Left renal cortex interstitium (tissue), 4 donors: ENCODE measurements around the gene DOCK2. TPM values are rescaled to one million over a fixed set of nuclear protein-coding genes. Genes with fewer than 3 reads are reported as not detected.

Experiments
- DNase-seq, 4 donors: peaks; one replicate each; pipeline ENCODE4 v3.0.0-alpha.2; 2013; ENCODE audit warnings: low read depth in 4 of 4, low spot score in 2 of 4, missing footprints in 1 of 4
- polyA plus RNA-seq, 4 donors: library from polyadenylated mRNA; unstranded; fragments of 120-200 nt; gene quantifications; one replicate each; pipeline ENCODE4 v1.2.1, GENCODE V29; 2013; ENCODE audit not compliant: insufficient read length in 4 of 4

The DOCK2 gene
- polyA plus RNA-seq, 4 donors, result 2.1 to 3.4 (median 3.0) TPM

DNA sequence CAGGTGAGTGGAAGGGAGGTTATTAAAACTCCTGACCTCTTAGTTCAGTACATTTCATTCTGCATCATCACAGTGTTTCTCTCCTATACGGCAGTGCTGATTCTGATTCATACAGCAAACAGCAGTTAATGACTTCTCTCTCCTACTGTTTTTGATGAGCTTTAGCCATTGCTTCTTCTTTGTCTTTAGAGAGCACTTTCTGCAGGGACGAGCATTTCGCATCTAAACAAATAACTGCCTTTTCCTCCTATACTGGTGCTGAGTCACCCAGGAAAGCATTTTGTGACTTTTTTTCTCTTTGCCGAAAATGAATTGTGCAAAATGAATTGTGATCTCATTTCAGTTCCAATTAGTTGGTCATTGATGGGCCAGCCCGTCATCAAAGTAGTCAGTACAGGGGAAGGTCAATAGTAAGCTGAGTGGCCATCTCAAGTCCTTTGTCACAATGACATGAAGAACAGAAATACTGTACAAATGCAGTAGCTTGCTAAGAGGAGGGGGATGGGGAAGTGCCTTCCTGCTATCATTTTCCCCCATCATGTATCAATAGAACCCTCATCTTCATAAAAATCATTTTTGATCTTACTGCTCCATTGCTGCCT, 244.7 kb downstream of the DOCK2 start:
- DNase-seq, result no peak

DNA sequence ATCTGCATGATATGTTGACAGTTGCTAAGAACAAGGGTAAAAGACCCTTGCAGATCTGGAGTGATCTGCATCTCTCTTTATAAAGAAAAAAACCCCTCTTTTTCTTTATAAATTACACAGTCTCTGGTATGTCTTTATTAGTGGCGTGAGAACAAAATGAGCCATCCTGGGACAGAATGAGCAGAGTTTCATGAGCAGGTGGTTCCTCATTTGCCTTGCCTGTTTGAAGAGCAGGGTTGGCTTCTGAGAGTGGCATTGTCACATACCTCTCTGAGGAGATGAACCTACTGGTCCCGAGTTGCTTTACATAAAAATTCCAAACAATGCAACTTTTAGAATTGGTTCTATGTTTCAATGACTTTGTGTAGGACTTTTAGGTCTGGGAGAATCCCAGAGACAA, 249.0 kb downstream of the DOCK2 start:
- DNase-seq, result no peak

DNA sequence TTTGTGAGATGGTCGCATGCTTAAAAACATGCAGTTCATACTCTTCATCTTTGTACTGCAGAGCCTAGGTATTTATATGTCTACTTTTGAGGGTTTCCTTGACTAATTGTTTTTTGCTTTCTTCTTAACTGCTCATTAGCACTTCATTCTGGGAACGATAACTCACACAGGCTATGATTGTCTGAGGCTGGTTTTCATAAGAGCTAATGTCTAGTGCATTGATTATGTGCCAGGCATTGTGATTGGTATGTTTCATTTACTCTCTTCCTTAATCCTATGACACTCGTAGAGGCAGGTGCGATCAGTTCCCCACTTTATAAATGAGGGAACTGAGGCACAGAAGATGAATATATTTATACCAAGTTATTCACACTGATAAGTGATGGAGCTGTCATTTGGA, 249.6 kb downstream of the DOCK2 start:
- DNase-seq, result no peak

DNA sequence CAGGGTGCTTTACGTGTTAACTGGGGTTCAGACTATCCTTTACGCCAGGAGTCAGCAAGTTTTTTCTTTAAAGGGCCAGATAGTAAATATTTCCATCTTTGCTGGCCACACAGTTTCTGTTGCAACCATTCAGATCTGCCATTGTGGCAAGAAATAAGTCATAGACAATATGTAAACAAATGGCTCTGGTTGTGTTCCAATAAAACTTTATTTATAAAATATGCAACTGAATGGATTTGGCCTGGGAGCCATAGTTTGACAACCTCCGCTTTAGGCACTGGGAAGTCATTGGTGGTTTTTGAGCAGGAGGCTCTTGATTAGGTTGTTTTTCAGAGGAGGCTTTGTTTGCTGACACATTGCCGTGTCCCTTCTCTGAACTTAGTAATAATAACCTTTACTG, 252.5 kb downstream of the DOCK2 start:
- no peak for DNase-seq

GRCh38 chr5:169893010-169893409, 255.9 kb downstream of the DOCK2 start:
- no peak for DNase-seq

DNA sequence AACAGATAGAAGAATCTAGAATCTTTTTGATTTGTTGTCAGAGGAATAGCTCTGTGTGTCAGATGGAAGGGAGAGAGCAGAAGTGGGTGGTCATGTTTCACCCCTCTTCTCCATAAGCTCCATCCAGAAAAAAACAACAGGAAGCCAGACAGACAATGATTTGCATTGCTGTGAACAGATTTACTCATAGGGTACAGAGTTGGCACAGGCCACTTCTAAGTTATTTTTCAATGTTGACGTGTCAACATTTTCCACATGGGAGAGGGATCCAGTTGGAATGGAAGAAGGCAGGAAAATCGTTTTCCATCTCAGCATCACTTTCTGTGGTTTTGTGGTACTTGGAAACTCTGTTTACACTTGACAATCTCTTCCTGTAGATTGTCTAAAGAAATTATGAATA, 256.5 kb downstream of the DOCK2 start:
- DNase-seq, result no peak

- no peak for DNase-seq
Observed at GRCh38 chr5:169895926-169896325, 258.9 kb downstream of the DOCK2 start.

DNA sequence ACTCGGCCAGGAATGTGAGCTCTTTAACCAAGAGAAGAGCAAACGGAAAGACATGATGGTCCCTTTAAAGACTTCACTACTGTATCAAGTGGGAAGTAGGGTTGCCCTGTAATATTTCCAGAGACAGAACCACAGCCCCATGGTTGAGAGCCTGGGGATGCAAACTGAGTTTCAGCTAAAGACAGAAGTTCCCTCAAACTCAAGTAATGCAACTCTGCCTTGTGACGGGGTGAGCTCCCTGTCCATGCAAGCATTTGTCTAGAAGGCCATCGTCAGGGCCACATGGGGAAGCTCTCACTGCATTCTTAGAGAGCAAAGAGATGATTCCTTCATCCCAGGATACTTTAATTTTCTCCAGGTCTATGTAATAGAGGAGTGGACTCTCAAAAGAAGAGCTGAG, 260.4 kb downstream of the DOCK2 start:
- no peak for DNase-seq

GRCh38 chr5:169901896-169902295, 264.8 kb downstream of the DOCK2 start:
- DNase-seq, result no peak

DNA sequence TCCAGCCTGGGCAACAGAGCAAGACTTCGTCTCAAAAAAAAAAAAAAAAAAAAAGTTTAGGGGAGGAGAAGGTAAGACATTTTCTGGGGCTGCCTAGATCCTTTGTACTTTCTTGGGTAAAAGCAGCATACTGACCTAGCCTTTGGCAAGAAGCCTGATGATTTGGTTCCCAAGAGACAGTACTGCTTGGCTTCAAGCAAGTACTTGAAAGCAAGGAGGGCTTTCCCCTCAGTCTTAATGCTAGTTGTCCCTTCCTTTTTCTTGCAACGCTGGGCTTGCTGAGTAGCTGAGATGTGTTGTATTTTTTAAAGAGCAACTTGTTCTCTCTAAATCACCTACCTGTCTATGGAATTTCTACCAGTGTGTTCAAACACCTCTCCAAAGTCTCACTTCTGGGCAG, 267.0 kb downstream of the DOCK2 start:
- DNase-seq, result no peak

- no peak for DNase-seq
Observed at GRCh38 chr5:169904508-169904907, 267.4 kb downstream of the DOCK2 start.

DNA sequence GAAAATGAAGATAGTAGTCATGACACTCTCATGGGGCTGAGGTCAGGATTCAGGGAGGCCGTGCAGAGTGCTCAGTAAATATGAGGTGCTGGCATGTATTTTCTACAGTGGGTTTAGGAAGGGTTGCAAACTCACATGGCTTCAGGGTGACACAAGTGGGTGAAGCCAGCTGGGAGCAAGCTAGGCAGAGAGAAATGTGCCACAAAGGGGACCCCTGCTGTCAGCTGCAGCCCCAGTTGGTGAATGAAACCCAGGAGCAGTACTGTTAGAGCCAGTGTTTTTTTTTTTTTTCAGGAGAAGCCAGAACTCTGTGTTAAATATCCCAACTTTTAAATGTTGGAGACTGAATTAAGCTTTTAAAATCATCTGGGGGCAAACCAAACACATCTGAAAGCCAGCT, 267.9 kb downstream of the DOCK2 start:
- no peak for DNase-seq

DNA sequence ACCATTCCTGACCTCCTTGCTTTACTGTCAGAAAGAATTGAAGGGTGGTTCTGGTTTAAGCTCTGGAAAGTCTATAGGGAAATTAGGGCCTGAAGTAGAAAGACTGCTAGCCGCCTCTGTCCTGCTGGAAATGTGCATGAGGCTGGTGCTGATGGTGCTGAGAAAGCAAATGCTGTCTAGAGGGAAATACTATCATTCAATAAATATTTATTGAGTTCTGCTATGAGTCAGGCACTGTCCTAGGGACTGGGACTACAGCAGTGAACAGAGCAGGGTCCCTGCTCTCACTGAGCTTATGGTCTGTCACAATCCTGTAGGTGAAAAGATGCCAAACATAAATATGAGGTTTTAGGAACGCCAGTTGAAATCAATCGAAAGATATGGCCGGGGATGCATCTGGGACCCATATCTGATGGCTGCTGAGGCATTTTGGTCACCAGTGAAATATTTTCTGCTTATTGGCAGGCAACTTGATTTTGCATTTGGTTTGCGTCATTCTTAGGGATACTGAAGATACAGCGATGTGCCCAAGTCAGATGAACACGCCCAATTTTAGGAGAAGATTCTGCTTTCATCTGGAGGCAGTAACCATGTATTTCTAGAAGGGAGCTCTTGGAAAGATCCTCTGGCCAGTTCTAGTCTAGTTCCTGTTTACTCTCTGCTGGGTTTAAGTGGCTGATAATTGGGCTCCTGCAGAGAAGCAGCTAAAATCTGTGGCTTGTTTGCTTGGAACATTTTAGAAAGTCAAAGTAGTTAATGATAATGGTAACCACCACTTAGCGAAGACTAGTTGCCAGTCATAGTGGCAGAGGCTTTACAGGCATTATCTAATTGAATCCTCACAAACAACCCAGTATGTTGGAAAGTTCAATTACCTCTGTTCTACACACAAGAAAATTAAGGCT, 269.9 kb downstream of the DOCK2 start:
- no peak for DNase-seq

DNA sequence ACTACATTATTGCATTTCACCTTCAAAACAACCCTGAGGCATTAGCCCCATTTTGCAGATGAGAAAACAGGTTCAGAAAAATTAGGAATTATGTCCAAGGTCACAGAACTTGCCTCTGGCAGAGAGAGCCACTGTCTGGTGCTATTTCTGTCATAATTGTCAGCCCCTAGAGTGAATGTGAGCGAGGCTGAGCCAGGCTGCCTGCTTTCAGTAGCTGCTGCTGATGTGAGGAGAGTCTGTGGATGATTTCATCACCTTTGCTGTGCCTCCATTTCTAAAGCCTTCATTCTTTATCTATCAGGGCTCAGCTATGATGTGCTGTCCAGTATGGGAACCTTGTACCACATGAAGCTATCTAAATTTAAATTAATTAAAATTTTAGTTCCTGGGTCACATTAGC, 271.8 kb downstream of the DOCK2 start:
- DNase-seq, result no peak

- DNase-seq, result no peak
Observed at GRCh38 chr5:169909945-169910344, 272.9 kb downstream of the DOCK2 start.

GRCh38 chr5:169910393-169910792, 273.3 kb downstream of the DOCK2 start:
- no peak for DNase-seq

DNA sequence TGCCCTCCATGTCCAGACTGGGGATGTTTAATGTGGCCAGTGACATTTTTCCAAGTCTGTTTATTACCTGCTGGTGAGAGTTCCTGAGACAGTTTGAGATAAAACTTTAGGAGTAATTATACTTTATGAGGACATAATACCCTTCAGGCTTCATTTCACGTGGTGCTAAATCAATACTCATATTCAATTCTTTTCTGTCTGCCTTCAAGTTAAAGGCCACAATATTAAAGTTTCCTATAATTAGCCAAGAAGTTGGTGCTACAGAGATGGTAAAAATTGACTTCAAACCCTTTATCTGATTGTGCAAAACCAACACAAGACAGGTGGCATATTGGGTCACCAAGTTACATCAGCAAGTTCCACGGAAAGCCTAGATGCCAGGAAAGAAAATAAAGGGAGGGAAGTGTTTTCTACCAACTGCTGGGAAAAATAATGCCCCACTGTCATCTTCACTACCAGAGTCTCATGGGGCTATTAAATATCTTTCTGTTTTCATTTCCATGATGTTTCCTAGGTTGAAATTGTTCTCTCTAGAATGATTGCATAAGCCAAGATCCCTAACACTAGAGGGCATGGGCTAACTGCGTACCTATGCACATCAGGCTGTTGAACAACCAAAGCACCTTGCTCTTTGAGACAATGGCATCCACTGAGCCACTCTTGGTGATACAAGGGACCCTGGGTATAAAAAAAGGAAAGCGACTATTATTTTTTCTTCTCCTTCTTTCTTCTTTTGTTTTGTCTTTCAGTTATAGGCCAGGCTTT, 274.6 kb downstream of the DOCK2 start:
- no peak for DNase-seq

GRCh38 chr5:169913479-169913878, 276.4 kb downstream of the DOCK2 start:
- no peak for DNase-seq

DNA sequence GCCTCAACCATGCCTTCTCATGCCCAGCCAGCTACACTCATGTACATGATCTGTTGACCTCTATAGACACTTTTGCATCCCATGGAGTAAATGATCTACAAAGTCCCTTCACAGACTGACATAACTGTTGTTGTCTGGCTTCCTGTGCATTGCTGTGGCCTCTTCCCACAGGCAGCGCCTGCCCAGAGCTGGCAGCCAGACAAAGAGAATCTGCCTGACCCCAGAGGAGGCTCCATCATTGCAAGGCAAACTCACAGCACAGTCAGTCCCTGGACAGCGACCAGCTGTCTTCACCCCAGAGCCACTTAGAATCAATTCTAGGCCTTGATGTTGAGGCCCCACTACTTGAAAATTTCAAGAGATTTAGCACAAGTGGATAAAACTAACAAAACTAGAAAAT, 277.7 kb downstream of the DOCK2 start:
- peak in 2 of 4 donors; percentile 10 to 44 for DNase-seq

DNA sequence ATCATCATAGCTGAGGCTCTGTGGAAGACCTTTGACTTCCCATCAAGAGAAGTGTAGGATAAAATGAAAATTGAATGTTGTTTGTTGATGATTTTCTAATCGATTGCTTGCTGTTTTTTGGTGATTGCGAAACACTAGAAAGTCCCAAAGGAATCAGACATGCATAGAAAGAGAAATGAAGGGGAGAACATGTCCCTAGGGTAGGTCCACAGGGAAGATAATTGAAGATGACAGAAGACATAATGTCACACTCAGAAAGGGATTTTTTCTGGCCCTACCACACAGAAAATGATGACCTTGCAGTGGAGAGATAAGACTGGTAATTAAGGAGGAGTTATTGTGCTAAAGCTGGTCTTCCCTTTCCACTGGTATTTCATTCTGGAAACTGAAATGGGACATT, 280.4 kb downstream of the DOCK2 start:
- no peak for DNase-seq

DNA sequence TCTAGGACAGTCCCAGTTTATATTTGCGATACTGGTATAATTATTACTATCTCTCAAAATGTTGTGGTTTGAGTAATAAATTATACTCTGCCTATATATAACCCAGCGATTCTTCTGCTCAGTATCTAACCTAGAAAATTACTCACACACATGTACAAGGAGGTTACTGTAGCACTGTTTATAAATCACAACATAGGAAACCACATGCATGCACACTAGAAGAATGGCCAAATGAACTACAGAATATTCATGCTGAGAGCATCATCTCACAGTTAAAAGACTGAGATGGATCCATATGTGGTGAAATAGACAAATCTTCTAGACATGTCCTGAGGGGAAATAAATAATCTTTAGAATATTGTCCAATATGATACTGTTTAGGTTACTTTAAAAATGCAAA, 281.2 kb downstream of the DOCK2 start:
- DNase-seq, result no peak

GRCh38 chr5:169920474-169920873, 283.4 kb downstream of the DOCK2 start:
- DNase-seq, result no peak
